Omental fat pad (tissue), 4 donors: Measurements from ENCODE around the gene DCXR. TPM values are rescaled to one million over a fixed set of nuclear protein-coding genes. Genes with fewer than 3 reads are reported as not detected.

ENCODE experiments used
- ATAC-seq: fragments of 150-250 bp; one replicate; pipeline ENCODE4 v1.9.1; 2016; ENCODE audit warnings: mild to moderate bottlenecking, moderate library complexity; ENCODE audit not compliant: low FRiP score
- DNase-seq: peaks from one replicate; pipeline ENCODE4 v3.0.0-alpha.2; 2019; ENCODE audit warnings: low spot score
- total RNA-seq, 4 donors: library from RNA; depleted of rRNA; stranded (reverse); fragments of >200 nt; gene quantifications; one replicate each; pipeline ENCODE4 v1.1.0, GENCODE V29; 2016
- TF ChIP-seq, protein P1 (sequence below), 3 donors: fragments of 450-650 bp; IDR thresholded peaks; one replicate each; pipeline ENCODE4 v1.5.1; 2016 to 2017; ENCODE audit warnings: antibody characterized with exemption in 3 of 3, mild to moderate bottlenecking in 3 of 3, moderate library complexity in 2 of 3

Gene DCXR
- total RNA-seq, 4 donors from 2014 or later, result 190 to 327 (median 225) TPM

GRCh38 chr17:82083009-82083408 is 45.5 kb upstream of the DCXR start:
- TF ChIP-seq, protein P1, sequence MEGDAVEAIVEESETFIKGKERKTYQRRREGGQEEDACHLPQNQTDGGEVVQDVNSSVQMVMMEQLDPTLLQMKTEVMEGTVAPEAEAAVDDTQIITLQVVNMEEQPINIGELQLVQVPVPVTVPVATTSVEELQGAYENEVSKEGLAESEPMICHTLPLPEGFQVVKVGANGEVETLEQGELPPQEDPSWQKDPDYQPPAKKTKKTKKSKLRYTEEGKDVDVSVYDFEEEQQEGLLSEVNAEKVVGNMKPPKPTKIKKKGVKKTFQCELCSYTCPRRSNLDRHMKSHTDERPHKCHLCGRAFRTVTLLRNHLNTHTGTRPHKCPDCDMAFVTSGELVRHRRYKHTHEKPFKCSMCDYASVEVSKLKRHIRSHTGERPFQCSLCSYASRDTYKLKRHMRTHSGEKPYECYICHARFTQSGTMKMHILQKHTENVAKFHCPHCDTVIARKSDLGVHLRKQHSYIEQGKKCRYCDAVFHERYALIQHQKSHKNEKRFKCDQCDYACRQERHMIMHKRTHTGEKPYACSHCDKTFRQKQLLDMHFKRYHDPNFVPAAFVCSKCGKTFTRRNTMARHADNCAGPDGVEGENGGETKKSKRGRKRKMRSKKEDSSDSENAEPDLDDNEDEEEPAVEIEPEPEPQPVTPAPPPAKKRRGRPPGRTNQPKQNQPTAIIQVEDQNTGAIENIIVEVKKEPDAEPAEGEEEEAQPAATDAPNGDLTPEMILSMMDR (IDR thresholded peaks at IDR 0.05), result no peak
- no peak for DNase-seq
- no peak for ATAC-seq

GRCh38 chr17:82082456-82082855 is 45.0 kb upstream of the DCXR start:
- DNase-seq (no peak), ATAC-seq (no peak)
- TF ChIP-seq, protein P1 (IDR thresholded peaks at IDR 0.05), result no peak

- ATAC-seq, result no peak
- no peak for DNase-seq
- TF ChIP-seq, protein P1 (IDR thresholded peaks at IDR 0.05), result no peak
Observed at GRCh38 chr17:82081966-82082365, 44.5 kb upstream of the DCXR start.

DNA sequence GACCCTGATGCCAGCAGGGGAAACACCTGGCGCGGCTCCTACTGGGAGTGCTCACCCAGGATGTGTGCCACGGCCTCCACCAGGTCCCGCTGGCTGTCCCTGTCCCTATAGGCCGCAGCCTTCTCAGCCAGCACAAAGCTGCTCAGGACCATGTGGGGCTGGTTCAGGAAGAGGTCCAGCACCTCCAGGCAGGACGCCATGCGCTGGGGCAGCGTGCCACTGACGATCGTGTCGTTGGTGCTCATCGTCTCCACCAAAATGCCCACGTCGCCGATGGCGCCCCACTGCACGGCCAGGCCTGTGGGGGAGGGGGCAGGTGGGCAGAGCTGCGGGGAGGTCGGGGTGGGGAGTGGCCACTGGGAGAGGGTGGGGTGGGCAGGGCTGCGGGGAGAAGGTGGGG is 44.0 kb upstream of the DCXR start:
- no peak for ATAC-seq
- DNase-seq, result no peak
- TF ChIP-seq, protein P1 (IDR thresholded peaks at IDR 0.05), result no peak

- no peak for DNase-seq
- TF ChIP-seq, protein P1 (IDR thresholded peaks at IDR 0.05), result no peak
- no peak for ATAC-seq
Observed at GRCh38 chr17:82080789-82081464, 43.4 kb upstream of the DCXR start.

- DNase-seq (no peak), ATAC-seq (no peak)
- TF ChIP-seq, protein P1 (IDR thresholded peaks at IDR 0.05), result no peak
Observed at GRCh38 chr17:82080048-82080788, 42.7 kb upstream of the DCXR start.
